ENCODE measurements around the gene LNPEP. TPM values are rescaled to one million over a fixed set of nuclear protein-coding genes. Genes with fewer than 3 reads are reported as not detected.

The LNPEP gene
- total RNA-seq, 1 experiment from 2014 or later, result 6.4 TPM

- POLR2A ChIA-PET, result no interaction called here
- Mint-ChIP-seq H3K36me3 (no peaks in the 10 kb centered on the region), H3K4me3 (no peak overlapping the region), H3K27me3 (ENCODE audit: low read depth) (no peaks in the 10 kb centered on the region), H3K4me1 (no peaks in the 10 kb centered on the region), H3K9me3 (no peaks in the 10 kb centered on the region), H3K27ac (no peak overlapping the region)
- DNase-seq (ENCODE audit: low spot score), result no peak
- ATAC-seq, result no peak
- CTCF ChIA-PET, result interaction anchor here (0.9 to 2.5 kb wide), 5 partner anchors 30 to 149 kb away, joined by 3 to 19 read pairs (median 5); no protein-coding TSS in a partner anchor
- TF ChIP-seq OVOL2 (CRISPR knock-in tag; IDR thresholded peaks at IDR 0.05; ENCODE audit: borderline replicate concordance) (no peak), TCF7 (CRISPR knock-in tag; IDR thresholded peaks at IDR 0.05; ENCODE audit: low read depth) (no peak), FOXP4 (CRISPR knock-in tag; IDR thresholded peaks at IDR 0.05) (no peak), SMAD4 (CRISPR knock-in tag; IDR thresholded peaks at IDR 0.05) (no peak), ZNF232 (CRISPR knock-in tag; IDR thresholded peaks at IDR 0.05) (no peak), IRF2 (CRISPR knock-in tag; IDR thresholded peaks at IDR 0.05; ENCODE audit: borderline replicate concordance, low read depth) (no peak), SP1 (CRISPR knock-in tag; conservative IDR thresholded peaks at IDR 0.05) (no peak)
Measured at GRCh38 chr5:96901841-96902240, 34.0 kb upstream of the LNPEP start.

DNA sequence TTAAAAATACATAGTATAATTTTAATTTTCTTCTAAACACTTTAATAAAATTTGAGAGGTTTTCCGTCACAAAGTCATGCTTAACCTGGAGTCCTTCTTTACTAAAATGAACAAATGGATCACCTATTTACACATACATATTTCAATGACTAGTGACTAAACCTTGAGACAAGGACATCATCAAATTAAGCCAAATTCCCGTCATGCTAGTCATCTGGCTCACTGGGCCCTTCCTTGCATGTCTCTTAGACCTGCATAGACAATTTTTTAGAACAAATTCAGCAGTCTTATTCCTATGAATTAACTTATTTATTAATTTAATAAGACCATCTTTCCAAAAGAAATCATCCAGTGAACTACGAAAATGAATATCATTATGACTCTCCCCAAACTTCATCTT is 33.0 kb upstream of the LNPEP start:
- Mint-ChIP-seq H3K9me3 (no peaks in the 10 kb centered on the region), H3K4me3 (no peak overlapping the region), H3K27me3 (ENCODE audit: low read depth) (no peaks in the 10 kb centered on the region), H3K4me1 (no peaks in the 10 kb centered on the region), H3K36me3 (no peaks in the 10 kb centered on the region), H3K27ac (no peak overlapping the region)
- TF ChIP-seq JAZF1 (CRISPR knock-in tag; IDR thresholded peaks at IDR 0.05) (no peak), IRF2 (CRISPR knock-in tag; IDR thresholded peaks at IDR 0.05; ENCODE audit: borderline replicate concordance, low read depth) (no peak), MYBL2 (CRISPR knock-in tag; IDR thresholded peaks at IDR 0.05) (no peak), EMX1 (CRISPR knock-in tag; IDR thresholded peaks at IDR 0.05) (no peak), ERG (CRISPR knock-in tag; IDR thresholded peaks at IDR 0.05) (no peak), NR1H2 (CRISPR knock-in tag; IDR thresholded peaks at IDR 0.05) (no peak), ATF3 (CRISPR knock-in tag; conservative IDR thresholded peaks at IDR 0.05) (no peak), NFATC4 (CRISPR knock-in tag; IDR thresholded peaks at IDR 0.05) (no peak), SP1 (CRISPR knock-in tag; conservative IDR thresholded peaks at IDR 0.05) (no peak), ZNF232 (CRISPR knock-in tag; IDR thresholded peaks at IDR 0.05) (no peak), ZNF263 (CRISPR knock-in tag; IDR thresholded peaks at IDR 0.05; ENCODE audit: low read depth) (no peak)
- TF ChIP-seq, protein P1, sequence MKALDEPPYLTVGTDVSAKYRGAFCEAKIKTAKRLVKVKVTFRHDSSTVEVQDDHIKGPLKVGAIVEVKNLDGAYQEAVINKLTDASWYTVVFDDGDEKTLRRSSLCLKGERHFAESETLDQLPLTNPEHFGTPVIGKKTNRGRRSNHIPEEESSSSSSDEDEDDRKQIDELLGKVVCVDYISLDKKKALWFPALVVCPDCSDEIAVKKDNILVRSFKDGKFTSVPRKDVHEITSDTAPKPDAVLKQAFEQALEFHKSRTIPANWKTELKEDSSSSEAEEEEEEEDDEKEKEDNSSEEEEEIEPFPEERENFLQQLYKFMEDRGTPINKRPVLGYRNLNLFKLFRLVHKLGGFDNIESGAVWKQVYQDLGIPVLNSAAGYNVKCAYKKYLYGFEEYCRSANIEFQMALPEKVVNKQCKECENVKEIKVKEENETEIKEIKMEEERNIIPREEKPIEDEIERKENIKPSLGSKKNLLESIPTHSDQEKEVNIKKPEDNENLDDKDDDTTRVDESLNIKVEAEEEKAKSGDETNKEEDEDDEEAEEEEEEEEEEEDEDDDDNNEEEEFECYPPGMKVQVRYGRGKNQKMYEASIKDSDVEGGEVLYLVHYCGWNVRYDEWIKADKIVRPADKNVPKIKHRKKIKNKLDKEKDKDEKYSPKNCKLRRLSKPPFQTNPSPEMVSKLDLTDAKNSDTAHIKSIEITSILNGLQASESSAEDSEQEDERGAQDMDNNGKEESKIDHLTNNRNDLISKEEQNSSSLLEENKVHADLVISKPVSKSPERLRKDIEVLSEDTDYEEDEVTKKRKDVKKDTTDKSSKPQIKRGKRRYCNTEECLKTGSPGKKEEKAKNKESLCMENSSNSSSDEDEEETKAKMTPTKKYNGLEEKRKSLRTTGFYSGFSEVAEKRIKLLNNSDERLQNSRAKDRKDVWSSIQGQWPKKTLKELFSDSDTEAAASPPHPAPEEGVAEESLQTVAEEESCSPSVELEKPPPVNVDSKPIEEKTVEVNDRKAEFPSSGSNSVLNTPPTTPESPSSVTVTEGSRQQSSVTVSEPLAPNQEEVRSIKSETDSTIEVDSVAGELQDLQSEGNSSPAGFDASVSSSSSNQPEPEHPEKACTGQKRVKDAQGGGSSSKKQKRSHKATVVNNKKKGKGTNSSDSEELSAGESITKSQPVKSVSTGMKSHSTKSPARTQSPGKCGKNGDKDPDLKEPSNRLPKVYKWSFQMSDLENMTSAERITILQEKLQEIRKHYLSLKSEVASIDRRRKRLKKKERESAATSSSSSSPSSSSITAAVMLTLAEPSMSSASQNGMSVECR (CRISPR knock-in tag; IDR thresholded peaks at IDR 0.05; ENCODE audit: borderline replicate concordance), result no peak
- TF ChIP-seq, protein P2, sequence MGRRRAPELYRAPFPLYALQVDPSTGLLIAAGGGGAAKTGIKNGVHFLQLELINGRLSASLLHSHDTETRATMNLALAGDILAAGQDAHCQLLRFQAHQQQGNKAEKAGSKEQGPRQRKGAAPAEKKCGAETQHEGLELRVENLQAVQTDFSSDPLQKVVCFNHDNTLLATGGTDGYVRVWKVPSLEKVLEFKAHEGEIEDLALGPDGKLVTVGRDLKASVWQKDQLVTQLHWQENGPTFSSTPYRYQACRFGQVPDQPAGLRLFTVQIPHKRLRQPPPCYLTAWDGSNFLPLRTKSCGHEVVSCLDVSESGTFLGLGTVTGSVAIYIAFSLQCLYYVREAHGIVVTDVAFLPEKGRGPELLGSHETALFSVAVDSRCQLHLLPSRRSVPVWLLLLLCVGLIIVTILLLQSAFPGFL (CRISPR knock-in tag; IDR thresholded peaks at IDR 0.05; ENCODE audit: borderline replicate concordance), result no peak
- POLR2A ChIA-PET, result no interaction called here
- ATAC-seq (no peak), DNase-seq (ENCODE audit: low spot score) (no peak)
- CTCF ChIA-PET, result no interaction called here

Measured in WTC11 (cell line).